NCI-H82 (cell line): Measurements from ENCODE around the gene ADAMTS16.

ENCODE experiments used
- DNase-seq: peaks from one replicate; lab custom pipeline; 2025; lab: John Stamatoyannopoulos, UW

ADAMTS16 gene

GRCh38 chr5:5315068-5315980 is 175.2 kb downstream of the ADAMTS16 start:
- peak; percentile 74 for DNase-seq

- no peak for DNase-seq
Observed at GRCh38 chr5:5316334-5316733, 176.2 kb downstream of the ADAMTS16 start.

GRCh38 chr5:5317976-5318375 is 177.8 kb downstream of the ADAMTS16 start:
- DNase-seq, result peak; percentile 22

- peak; percentile 80 for DNase-seq
Observed at GRCh38 chr5:5318426-5319190, 178.5 kb downstream of the ADAMTS16 start.

GRCh38 chr5:5320062-5320805 is 180.1 kb downstream of the ADAMTS16 start:
- no peak for DNase-seq

GRCh38 chr5:5321137-5321536 is 181.0 kb downstream of the ADAMTS16 start:
- no peak for DNase-seq

- no peak for DNase-seq
Observed at GRCh38 chr5:5323551-5323950, 183.4 kb downstream of the ADAMTS16 start.

GRCh38 chr5:5326115-5326758 is 186.1 kb downstream of the ADAMTS16 start:
- DNase-seq, result no peak

GRCh38 chr5:5327126-5327525 is 187.0 kb downstream of the ADAMTS16 start:
- no peak for DNase-seq

- no peak for DNase-seq
Observed at GRCh38 chr5:5330728-5331452, 190.8 kb downstream of the ADAMTS16 start.

- DNase-seq, result peak; percentile 38
Observed at GRCh38 chr5:5331848-5332247, 191.7 kb downstream of the ADAMTS16 start.

GRCh38 chr5:5332287-5332686 is 192.2 kb downstream of the ADAMTS16 start:
- no peak for DNase-seq

GRCh38 chr5:5335107-5335506 is 195.0 kb downstream of the ADAMTS16 start:
- peak; percentile 8 for DNase-seq

- DNase-seq, result peak; percentile 62
Observed at GRCh38 chr5:5335700-5336264, 195.7 kb downstream of the ADAMTS16 start.

GRCh38 chr5:5339257-5339656 is 199.1 kb downstream of the ADAMTS16 start:
- no peak for DNase-seq

- peak; percentile 12 for DNase-seq
Observed at GRCh38 chr5:5340206-5340729, 200.1 kb downstream of the ADAMTS16 start.

GRCh38 chr5:5341531-5342292 is 201.6 kb downstream of the ADAMTS16 start:
- no peak for DNase-seq

GRCh38 chr5:5342784-5343183 is 202.7 kb downstream of the ADAMTS16 start:
- no peak for DNase-seq

- DNase-seq, result no peak
Observed at GRCh38 chr5:5343568-5343967, 203.4 kb downstream of the ADAMTS16 start.
